H9 (cell line): ENCODE measurements around the gene ZNF770. TPM values are rescaled to one million over a fixed set of nuclear protein-coding genes. Genes with fewer than 3 reads are reported as not detected.

ENCODE experiments used
- DNase-seq: peaks from one replicate; pipeline ENCODE4 v3.0.0-alpha.2; 2017
- H2AFZ ChIP-seq: one replicate; pipeline ENCODE4 v1.6.1; 2013; ENCODE audit warnings: mild to moderate bottlenecking, low read length, control low read depth, moderate library complexity
- H2AK5ac ChIP-seq: 2 replicates; pipeline ENCODE4 v1.6.1; 2013; ENCODE audit warnings: low read length, control low read depth, mixed read lengths; ENCODE audit not compliant: insufficient read length
- H2BK120ac ChIP-seq: one replicate; pipeline ENCODE4 v1.6.1; 2013; ENCODE audit warnings: low read depth, mild to moderate bottlenecking, low read length, control low read depth, inconsistent platforms; ENCODE audit not compliant: poor library complexity, severe bottlenecking
- H2BK12ac ChIP-seq: 2 replicates; pipeline ENCODE4 v1.6.1; 2013; ENCODE audit warnings: low read length, control low read depth, mixed read lengths, low read depth; ENCODE audit not compliant: insufficient read length
- H2BK15ac ChIP-seq: 2 replicates; pipeline ENCODE4 v1.6.1; 2013; ENCODE audit warnings: low read depth, low read length, control low read depth
- H2BK20ac ChIP-seq: one replicate; pipeline ENCODE4 v1.6.1; 2013; ENCODE audit warnings: low read depth, mild to moderate bottlenecking, low read length, control low read depth, inconsistent platforms; ENCODE audit not compliant: poor library complexity, severe bottlenecking
- H2BK5ac ChIP-seq: 2 replicates; pipeline ENCODE4 v1.6.1; 2013; ENCODE audit warnings: low read length, control low read depth, mixed read lengths; ENCODE audit not compliant: insufficient read length
- H3K14ac ChIP-seq: 2 replicates; pipeline ENCODE4 v1.6.1; 2013; ENCODE audit warnings: low read length, control low read depth; ENCODE audit not compliant: insufficient read depth
- H3K18ac ChIP-seq: 2 replicates; pipeline ENCODE4 v1.6.1; 2013; ENCODE audit warnings: low read depth, mild to moderate bottlenecking, mixed read lengths, low read length, control low read depth; ENCODE audit not compliant: insufficient read length
- H3K23ac ChIP-seq: 2 replicates; pipeline ENCODE4 v1.6.1; 2013; ENCODE audit warnings: low read length, control low read depth, mixed read lengths, low read depth; ENCODE audit not compliant: insufficient read length
- H3K23me2 ChIP-seq: 2 replicates; pipeline ENCODE4 v1.6.1; 2013; ENCODE audit warnings: low read depth, mild to moderate bottlenecking, mixed read lengths, low read length, control low read depth; ENCODE audit not compliant: insufficient read length, poor library complexity, severe bottlenecking
- H3K27ac ChIP-seq: 2 replicates; pipeline ENCODE4 v1.5.1; 2013; ENCODE audit warnings: low read length, control low read depth, mixed read lengths, low read depth; ENCODE audit not compliant: insufficient read length
- H3K27me3 ChIP-seq: 2 replicates; pipeline ENCODE4 v1.6.1; 2013; ENCODE audit warnings: low read length, control low read depth, inconsistent platforms; ENCODE audit not compliant: insufficient read depth
- H3K4ac ChIP-seq: 2 replicates; pipeline ENCODE4 v1.6.1; 2013; ENCODE audit warnings: low read depth, mild to moderate bottlenecking, control low read depth, inconsistent platforms, low read length, moderate library complexity
- H3K4me1 ChIP-seq: 2 replicates; pipeline ENCODE4 v1.6.1; 2013; ENCODE audit warnings: low read length, control low read depth, inconsistent platforms; ENCODE audit not compliant: insufficient read depth
- H3K4me2 ChIP-seq: 2 replicates; pipeline ENCODE4 v1.6.1; 2013; ENCODE audit warnings: low read length, control low read depth, mixed read lengths; ENCODE audit not compliant: insufficient read length, insufficient read depth
- H3K56ac ChIP-seq: 2 replicates; pipeline ENCODE4 v1.6.1; 2013; ENCODE audit warnings: low read depth, mild to moderate bottlenecking, mixed read lengths, low read length, control low read depth; ENCODE audit not compliant: insufficient read length
- H3K79me1 ChIP-seq: 2 replicates; pipeline ENCODE4 v1.6.1; 2013; ENCODE audit warnings: low read depth, mild to moderate bottlenecking, moderate library complexity, low read length, control low read depth, inconsistent platforms; ENCODE audit not compliant: insufficient read depth, poor library complexity, severe bottlenecking
- H3K79me2 ChIP-seq: 2 replicates; pipeline ENCODE4 v1.6.1; 2013; ENCODE audit warnings: low read length, control low read depth, inconsistent platforms; ENCODE audit not compliant: insufficient read depth
- H3K9ac ChIP-seq: 2 replicates; pipeline ENCODE4 v1.6.1; 2013; ENCODE audit warnings: low read length, control low read depth, mixed read lengths; ENCODE audit not compliant: insufficient read length; ENCODE audit errors: extremely low read depth
- H3K9me3 ChIP-seq: one replicate; pipeline ENCODE4 v1.6.1; 2013; ENCODE audit warnings: low read depth, low read length, inconsistent platforms; ENCODE audit not compliant: control insufficient read depth
- H3T11ph ChIP-seq: one replicate; pipeline ENCODE4 v1.6.1; 2013; ENCODE audit warnings: mild to moderate bottlenecking, low read length, control low read depth, inconsistent platforms
- H4K20me1 ChIP-seq: one replicate; pipeline ENCODE4 v1.6.1; 2013; ENCODE audit not compliant: control insufficient read depth, insufficient read length, insufficient read depth
- H4K5ac ChIP-seq: 2 replicates; pipeline ENCODE4 v1.6.1; 2013; ENCODE audit warnings: low read depth, mild to moderate bottlenecking, mixed read lengths, low read length, control low read depth; ENCODE audit not compliant: insufficient read length
- H4K8ac ChIP-seq: replicated peaks from 2 replicates; pipeline ENCODE4 v1.6.1; 2013; ENCODE audit warnings: low read length, control low read depth, mixed read lengths, low read depth; ENCODE audit not compliant: insufficient read length
- H4K91ac ChIP-seq: 2 replicates; pipeline ENCODE4 v1.6.1; 2013; ENCODE audit warnings: low read depth, mild to moderate bottlenecking, moderate library complexity, mixed read lengths, low read length, control low read depth; ENCODE audit not compliant: insufficient read length
- H3K27ac Mint-ChIP-seq, 3 experiments: 2 replicates in 2 of 3; 3 replicates in 1 of 3; pipeline ENCODE4 v1.8.0; 2020 to 2021; ENCODE audit warnings: mixed read lengths in 3 of 3, mild to moderate bottlenecking in 1 of 3, moderate library complexity in 1 of 3
- H3K27me3 Mint-ChIP-seq: 2 replicates; pipeline ENCODE4 v1.8.0; 2021; ENCODE audit warnings: low read depth, mild to moderate bottlenecking, moderate library complexity, mixed read lengths
- H3K36me3 Mint-ChIP-seq, 3 experiments: 2 replicates in 2 of 3; 3 replicates in 1 of 3; pipeline ENCODE4 v1.8.0; 2020 to 2021; ENCODE audit warnings: low read depth in 3 of 3, mixed read lengths in 3 of 3; ENCODE audit not compliant: insufficient read depth in 1 of 3
- H3K4me1 Mint-ChIP-seq, 2 experiments: 2 replicates each; pipeline ENCODE4 v1.8.0; 2020; ENCODE audit warnings: mixed read lengths in 2 of 2
- H3K4me3 Mint-ChIP-seq, 2 experiments: 2 replicates in 1 of 2; 3 replicates in 1 of 2; pipeline ENCODE4 v1.8.0; 2020 to 2021; ENCODE audit warnings: mild to moderate bottlenecking in 2 of 2, mixed read lengths in 2 of 2, moderate library complexity in 1 of 2
- H3K9me3 Mint-ChIP-seq, 2 experiments: 2 replicates in 1 of 2; 3 replicates in 1 of 2; pipeline ENCODE4 v1.8.0; 2020; ENCODE audit warnings: mild to moderate bottlenecking in 2 of 2, mixed read lengths in 2 of 2, moderate library complexity in 1 of 2
- CTCF ChIP-seq: fragments of 200-600 bp; sonication (generic); conservative IDR thresholded peaks from 3 replicates; pipeline ENCODE4 v1.8.0; 2021; ENCODE audit warnings: antibody characterized with exemption, mild to moderate bottlenecking
- WGBS: extraction: QIAGEN DNeasy Blood & Tissue Kit; methylation state at CpG from one replicate; pipeline ENCODE4 v1.1.7; 2013; ENCODE audit warnings: missing lambda C conversion rate, low lambda C conversion rate, mixed read lengths; ENCODE audit not compliant: insufficient read length; ENCODE audit errors: extremely low coverage; 5-methylcytosine and 5-hydroxymethylcytosine counted together
- total RNA-seq: library from RNA; stranded (reverse); gene quantifications from 2 replicates; pipeline ENCODE4 v1.2.1, GENCODE V29; 2021

The ZNF770 gene
- total RNA-seq, 1 experiment from 2014 or later, result 111 TPM

GRCh38 chr15:34964277-34964676 is 23.8 kb downstream of the ZNF770 start:
- no peaks in the 10 kb centered on the region; a peak in 1 of 5 replicates for H3K9me3 Mint-ChIP-seq
- Histone ChIP-seq H4K20me1 (no peaks in the 10 kb centered on the region), H2BK15ac (no peak overlapping the region), H3K23ac (no peak overlapping the region), H2BK12ac (no peak overlapping the region), H3K23me2 (peaks cover 5% of the 10 kb centered on the region), H3K27me3 (no peaks in the 10 kb centered on the region), H3K4me1 (no peaks in the 10 kb centered on the region), H2AK5ac (no peak overlapping the region), H3K79me1 (no peaks in the 10 kb centered on the region), H3K56ac (no peak overlapping the region), H3K27ac (no peak overlapping the region), H3K9ac (no peak overlapping the region), H4K5ac (no peak overlapping the region), H3K4me2 (no peak overlapping the region), H4K91ac (no peak overlapping the region), H2BK5ac (no peak overlapping the region), H3K14ac (no peak overlapping the region), H2BK20ac (no peak overlapping the region), H3K79me2 (peaks cover 19% of the 10 kb centered on the region), H3K9me3 (no peaks in the 10 kb centered on the region), H3K4ac (no peak overlapping the region), H4K8ac (no peak overlapping the region), H2AFZ (no peak overlapping the region), H2BK120ac (no peak overlapping the region), H3K18ac (no peak overlapping the region), H3T11ph (no peak overlapping the region)
- no CpG with 5 or more reads among the region's 2 CpGs for WGBS
- no peak for DNase-seq
- H3K36me3 Mint-ChIP-seq, result peaks cover 13 to 48% (median 36%) of the 10 kb centered on the region in 3 experiments; a peak in 6 of 7 replicates
- TF ChIP-seq CTCF, result no peak
- H3K27me3 Mint-ChIP-seq, result no peaks in the 10 kb centered on the region
- H3K4me3 Mint-ChIP-seq, result no peak overlapping the region
- H3K27ac Mint-ChIP-seq, result peak overlapping the region in 1 of 3 experiments; percentile 32; a peak in 1 of 7 replicates
- H3K4me1 Mint-ChIP-seq, result peaks cover 9 to 14% of the 10 kb centered on the region in 2 experiments
